Trophoblast cell (in vitro differentiated cells and primary cell): Measurements from ENCODE around the gene HNRNPL.
"Not testable (repeated sequence)": the region's sequence is repeated elsewhere in the genome, so short reads cannot be mapped to it uniquely, and the experiment has no call there.

Source experiments
- DNase-seq, 2 donors: peaks; one replicate each; pipeline ENCODE4 v3.0.0-alpha.2; 2016
- H2AFZ ChIP-seq: 2 replicates; pipeline ENCODE4 v1.6.1; 2013; ENCODE audit warnings: low read length, moderate library complexity, mild to moderate bottlenecking; ENCODE audit not compliant: insufficient read depth, poor library complexity
- H2AK5ac ChIP-seq: 2 replicates; pipeline ENCODE4 v1.6.1; 2013; ENCODE audit warnings: mild to moderate bottlenecking, low read length
- H2BK120ac ChIP-seq: 2 replicates; pipeline ENCODE4 v1.6.1; 2013; ENCODE audit warnings: low read length, mild to moderate bottlenecking, moderate library complexity; ENCODE audit not compliant: insufficient read depth, poor library complexity
- H2BK12ac ChIP-seq: 2 replicates; pipeline ENCODE4 v1.6.1; 2013; ENCODE audit warnings: mild to moderate bottlenecking, low read length, moderate library complexity
- H2BK5ac ChIP-seq: 2 replicates; pipeline ENCODE4 v1.6.1; 2013; ENCODE audit warnings: low read length, low read depth, moderate library complexity, mild to moderate bottlenecking; ENCODE audit not compliant: poor library complexity
- H3K14ac ChIP-seq: 2 replicates; pipeline ENCODE4 v1.6.1; 2013; ENCODE audit warnings: mild to moderate bottlenecking, low read length
- H3K18ac ChIP-seq: 2 replicates; pipeline ENCODE4 v1.6.1; 2013; ENCODE audit warnings: mild to moderate bottlenecking, low read length
- H3K23ac ChIP-seq: 2 replicates; pipeline ENCODE4 v1.6.1; 2013; ENCODE audit warnings: low read length
- H3K27ac ChIP-seq: 2 replicates; pipeline ENCODE4 v1.5.1; 2013; ENCODE audit warnings: low read depth, mild to moderate bottlenecking, inconsistent platforms, low read length, moderate library complexity
- H3K27me3 ChIP-seq: 2 replicates; pipeline ENCODE4 v1.6.1; 2013; ENCODE audit warnings: inconsistent platforms, mild to moderate bottlenecking, low read length, moderate library complexity; ENCODE audit not compliant: insufficient read depth
- H3K36me3 ChIP-seq, 2 experiments: 1 replicate in 1 of 2; 2 replicates in 1 of 2; pipeline ENCODE4 v1.6.1; 2013; ENCODE audit warnings: low read length in 2 of 2, mild to moderate bottlenecking in 2 of 2, moderate library complexity in 1 of 2; ENCODE audit not compliant: insufficient read depth in 2 of 2, control insufficient read depth in 1 of 2
- H3K4ac ChIP-seq: 2 replicates; pipeline ENCODE4 v1.6.1; 2013; ENCODE audit warnings: low read depth, mild to moderate bottlenecking, low read length, moderate library complexity
- H3K4me1 ChIP-seq, 2 experiments: 1 replicate in 1 of 2; 2 replicates in 1 of 2; pipeline ENCODE4 v1.6.1; 2013; ENCODE audit warnings: low read length in 2 of 2, mild to moderate bottlenecking in 2 of 2, moderate library complexity in 1 of 2; ENCODE audit not compliant: insufficient read depth in 2 of 2, control insufficient read depth in 1 of 2
- H3K4me2 ChIP-seq: 2 replicates; pipeline ENCODE4 v1.6.1; 2013; ENCODE audit warnings: inconsistent platforms, mild to moderate bottlenecking, low read length, moderate library complexity
- H3K4me3 ChIP-seq: 2 replicates; pipeline ENCODE4 v1.5.1; 2013; ENCODE audit warnings: mild to moderate bottlenecking, low read depth, low read length, inconsistent platforms
- H3K79me1 ChIP-seq: one replicate; pipeline ENCODE4 v1.6.1; 2013; ENCODE audit warnings: low read length
- H3K79me2 ChIP-seq: 2 replicates; pipeline ENCODE4 v1.6.1; 2013; ENCODE audit warnings: low read length, mild to moderate bottlenecking; ENCODE audit not compliant: control insufficient read depth, insufficient read depth, poor library complexity
- H3K9ac ChIP-seq: 2 replicates; pipeline ENCODE4 v1.6.1; 2013; ENCODE audit warnings: mild to moderate bottlenecking, low read length
- H3K9me3 ChIP-seq: 2 replicates; pipeline ENCODE4 v1.6.1; 2013; ENCODE audit warnings: low read depth, mild to moderate bottlenecking, control low read depth, inconsistent platforms, low read length; ENCODE audit not compliant: insufficient read depth
- H4K12ac ChIP-seq: 2 replicates; pipeline ENCODE4 v1.6.1; 2013; ENCODE audit warnings: low read depth, mild to moderate bottlenecking, low read length, moderate library complexity
- H4K8ac ChIP-seq: 2 replicates; pipeline ENCODE4 v1.6.1; 2013; ENCODE audit warnings: low read depth, mild to moderate bottlenecking, low read length, moderate library complexity
- H4K91ac ChIP-seq: one replicate; pipeline ENCODE4 v1.6.1; 2013; ENCODE audit warnings: low read depth, mild to moderate bottlenecking, low read length, moderate library complexity
- WGBS: extraction: QIAGEN DNeasy Blood & Tissue Kit; methylation state at CpG from one replicate; pipeline ENCODE4 v1.1.7; 2013; ENCODE audit warnings: missing lambda C conversion rate; ENCODE audit not compliant: insufficient read length, insufficient coverage; ENCODE audit errors: extremely low coverage; 5-methylcytosine and 5-hydroxymethylcytosine counted together

Gene HNRNPL

GRCh38 chr19:38875656-38876395 is 26.0 kb upstream of the HNRNPL start:
- H3K79me1 ChIP-seq, result peaks cover under 1% of the 10 kb centered on the region
- no peaks in the 10 kb centered on the region for H3K4me1 ChIP-seq
- no peak overlapping the region for H3K4me3 ChIP-seq
- no peak overlapping the region for H4K91ac ChIP-seq
- no peak overlapping the region for H2BK5ac ChIP-seq
- no peaks in the 10 kb centered on the region for H3K36me3 ChIP-seq
- peak; percentile 57 to 75 for DNase-seq
- no peak overlapping the region for H3K9ac ChIP-seq
- H2BK120ac ChIP-seq, result no peak overlapping the region
- H3K79me2 ChIP-seq, result no peaks in the 10 kb centered on the region
- no peak overlapping the region for H3K4me2 ChIP-seq
- H3K27me3 ChIP-seq, result no peaks in the 10 kb centered on the region
- no peaks in the 10 kb centered on the region for H3K9me3 ChIP-seq
- no CpG with 5 or more reads among the region's 6 CpGs for WGBS
- no peak overlapping the region for H3K14ac ChIP-seq
- no peak overlapping the region for H2BK12ac ChIP-seq
- H4K8ac ChIP-seq, result no peak overlapping the region
- no peak overlapping the region for H3K27ac ChIP-seq
- no peak overlapping the region for H2AK5ac ChIP-seq
- H3K23ac ChIP-seq, result no peak overlapping the region
- no peak overlapping the region for H2AFZ ChIP-seq
- H3K18ac ChIP-seq, result no peak overlapping the region
- no peak overlapping the region for H3K4ac ChIP-seq
- no peak overlapping the region for H4K12ac ChIP-seq

- Histone ChIP-seq H3K4me1 (peaks cover 17% of the 10 kb centered on the region in 2 experiments), H3K79me1 (peaks cover 11% of the 10 kb centered on the region)
- not testable (repeated sequence) for H3K79me2 ChIP-seq, H3K27me3 ChIP-seq, H2BK5ac ChIP-seq, H3K23ac ChIP-seq, H3K4me2 ChIP-seq, H2BK12ac ChIP-seq, H4K91ac ChIP-seq, H2BK120ac ChIP-seq, H4K12ac ChIP-seq, H3K14ac ChIP-seq, H3K27ac ChIP-seq, H2AFZ ChIP-seq, H4K8ac ChIP-seq, H2AK5ac ChIP-seq, H3K18ac ChIP-seq, H3K4ac ChIP-seq, H3K36me3 ChIP-seq, H3K4me3 ChIP-seq, H3K9ac ChIP-seq, H3K9me3 ChIP-seq
- DNase-seq, result peak; percentile 26 to 65
- WGBS, result no CpG with 5 or more reads among the region's 10 CpGs
Measured at GRCh38 chr19:38873400-38873799, 23.6 kb upstream of the HNRNPL start.

- peak overlapping the region; percentile 20 for H2AK5ac ChIP-seq
- H3K23ac ChIP-seq, result no peak overlapping the region
- H4K8ac ChIP-seq, result peak overlapping the region; percentile 32
- peak overlapping the region; percentile 28 for H2BK12ac ChIP-seq
- no peak overlapping the region for H4K91ac ChIP-seq
- H3K27me3 ChIP-seq, result no peaks in the 10 kb centered on the region
- WGBS, result no CpG with 5 or more reads among the region's 19 CpGs
- no peak overlapping the region for H2BK5ac ChIP-seq
- H3K14ac ChIP-seq, result no peak overlapping the region
- H3K36me3 ChIP-seq, result no peaks in the 10 kb centered on the region
- peaks cover 1% of the 10 kb centered on the region for H3K79me2 ChIP-seq
- DNase-seq, result no peak
- H2AFZ ChIP-seq, result no peak overlapping the region
- no peak overlapping the region for H3K4ac ChIP-seq
- peak overlapping the region; percentile 58 for H3K18ac ChIP-seq
- no peak overlapping the region for H3K4me2 ChIP-seq
- H4K12ac ChIP-seq, result no peak overlapping the region
- no peak overlapping the region for H3K9ac ChIP-seq
- H3K4me3 ChIP-seq, result no peak overlapping the region
- no peaks in the 10 kb centered on the region for H3K9me3 ChIP-seq
- peaks cover 17% of the 10 kb centered on the region in 2 experiments for H3K4me1 ChIP-seq
- no peak overlapping the region for H2BK120ac ChIP-seq
- H3K27ac ChIP-seq, result no peak overlapping the region
- peaks cover 11% of the 10 kb centered on the region for H3K79me1 ChIP-seq
Measured at GRCh38 chr19:38870612-38871011, 20.8 kb upstream of the HNRNPL start.

- no peaks in the 10 kb centered on the region for H3K27me3 ChIP-seq
- 100% methylated on average over 10 of the region's 62 CpGs for WGBS
Measured at GRCh38 chr19:38869836-38870607, 20.2 kb upstream of the HNRNPL start.

More at GRCh38 chr19:38869836-38870607, 20.2 kb upstream of the HNRNPL start:
- H4K8ac ChIP-seq, result peak overlapping the region; percentile 63
- H3K79me2 ChIP-seq, result peaks cover 1% of the 10 kb centered on the region
- peaks cover 17% of the 10 kb centered on the region in 2 experiments for H3K4me1 ChIP-seq
- H2AK5ac ChIP-seq, result no peak overlapping the region
- no peak overlapping the region for H3K27ac ChIP-seq
- no peak overlapping the region for H3K23ac ChIP-seq
- peak overlapping the region; percentile 57 for H3K4me2 ChIP-seq
- peak overlapping the region; percentile 33 for H2AFZ ChIP-seq
- no peak overlapping the region for H3K4me3 ChIP-seq
- peak overlapping the region; percentile 64 for H4K91ac ChIP-seq
- DNase-seq, result peak; percentile 90 to 95
- peaks cover 11% of the 10 kb centered on the region for H3K79me1 ChIP-seq
- H3K14ac ChIP-seq, result peak overlapping the region; percentile 27
- no peak overlapping the region for H4K12ac ChIP-seq
- peak overlapping the region; percentile 14 for H2BK120ac ChIP-seq
- H3K9me3 ChIP-seq, result no peaks in the 10 kb centered on the region
- H3K4ac ChIP-seq, result no peak overlapping the region
- peak overlapping the region; percentile 58 for H3K18ac ChIP-seq
- no peaks in the 10 kb centered on the region for H3K36me3 ChIP-seq
- H2BK5ac ChIP-seq, result no peak overlapping the region
- H2BK12ac ChIP-seq, result no peak overlapping the region
- no peak overlapping the region for H3K9ac ChIP-seq
